ENCODE measurements around the gene KCNA4.

DNA sequence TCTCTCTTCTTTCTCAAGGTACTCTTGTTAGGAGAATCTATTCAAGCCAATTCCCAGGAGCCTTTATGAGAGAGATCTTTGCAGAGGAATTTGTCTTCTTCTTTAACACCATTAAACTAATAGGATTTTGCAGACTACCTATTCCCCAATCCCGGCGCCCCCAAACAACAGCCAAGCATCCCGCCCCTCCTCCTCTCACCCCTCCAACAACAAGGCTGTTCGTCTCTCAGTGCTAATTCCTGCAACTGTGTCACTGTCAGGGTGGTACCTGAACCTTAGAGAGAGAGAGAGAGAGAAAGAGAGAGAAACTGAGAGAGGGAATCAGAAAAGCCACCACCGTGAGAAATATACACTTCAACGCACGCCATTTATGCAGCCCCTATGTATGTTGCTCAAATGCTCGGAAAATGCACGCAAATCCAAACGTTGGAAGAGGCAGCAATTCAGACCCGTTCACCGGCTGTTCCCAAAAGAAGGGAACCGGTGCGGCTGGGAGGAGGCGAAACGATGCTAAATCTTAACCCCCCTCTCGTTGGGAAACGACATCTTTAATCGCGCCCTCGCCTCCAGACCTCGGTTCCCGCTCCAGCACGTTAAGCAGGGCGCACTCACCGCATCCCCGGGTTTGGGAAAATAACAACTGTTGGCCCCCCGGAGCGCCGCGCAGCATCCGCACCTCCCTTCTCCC is 961 bp downstream of the KCNA4 start:
- TF ChIP-seq, protein P1, sequence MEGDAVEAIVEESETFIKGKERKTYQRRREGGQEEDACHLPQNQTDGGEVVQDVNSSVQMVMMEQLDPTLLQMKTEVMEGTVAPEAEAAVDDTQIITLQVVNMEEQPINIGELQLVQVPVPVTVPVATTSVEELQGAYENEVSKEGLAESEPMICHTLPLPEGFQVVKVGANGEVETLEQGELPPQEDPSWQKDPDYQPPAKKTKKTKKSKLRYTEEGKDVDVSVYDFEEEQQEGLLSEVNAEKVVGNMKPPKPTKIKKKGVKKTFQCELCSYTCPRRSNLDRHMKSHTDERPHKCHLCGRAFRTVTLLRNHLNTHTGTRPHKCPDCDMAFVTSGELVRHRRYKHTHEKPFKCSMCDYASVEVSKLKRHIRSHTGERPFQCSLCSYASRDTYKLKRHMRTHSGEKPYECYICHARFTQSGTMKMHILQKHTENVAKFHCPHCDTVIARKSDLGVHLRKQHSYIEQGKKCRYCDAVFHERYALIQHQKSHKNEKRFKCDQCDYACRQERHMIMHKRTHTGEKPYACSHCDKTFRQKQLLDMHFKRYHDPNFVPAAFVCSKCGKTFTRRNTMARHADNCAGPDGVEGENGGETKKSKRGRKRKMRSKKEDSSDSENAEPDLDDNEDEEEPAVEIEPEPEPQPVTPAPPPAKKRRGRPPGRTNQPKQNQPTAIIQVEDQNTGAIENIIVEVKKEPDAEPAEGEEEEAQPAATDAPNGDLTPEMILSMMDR (conservative IDR thresholded peaks at IDR 0.05; ENCODE audit: low read depth, low read length), result no peak
- TF ChIP-seq CEBPB (IDR thresholded peaks at IDR 0.05; ENCODE audit: low read depth, low read length) (no peak), POLR2A (IDR thresholded peaks at IDR 0.05; ENCODE audit: low read depth, low read length) (no peak), RCOR1 (IDR thresholded peaks at IDR 0.05; ENCODE audit: insufficient replicate concordance, low read length) (no peak), MAFK (IDR thresholded peaks at IDR 0.05; ENCODE audit: low read depth, low read length) (no peak), RFX5 (IDR thresholded peaks at IDR 0.05; ENCODE audit: low read depth, low read length) (no peak)
- TF ChIP-seq, protein P2, sequence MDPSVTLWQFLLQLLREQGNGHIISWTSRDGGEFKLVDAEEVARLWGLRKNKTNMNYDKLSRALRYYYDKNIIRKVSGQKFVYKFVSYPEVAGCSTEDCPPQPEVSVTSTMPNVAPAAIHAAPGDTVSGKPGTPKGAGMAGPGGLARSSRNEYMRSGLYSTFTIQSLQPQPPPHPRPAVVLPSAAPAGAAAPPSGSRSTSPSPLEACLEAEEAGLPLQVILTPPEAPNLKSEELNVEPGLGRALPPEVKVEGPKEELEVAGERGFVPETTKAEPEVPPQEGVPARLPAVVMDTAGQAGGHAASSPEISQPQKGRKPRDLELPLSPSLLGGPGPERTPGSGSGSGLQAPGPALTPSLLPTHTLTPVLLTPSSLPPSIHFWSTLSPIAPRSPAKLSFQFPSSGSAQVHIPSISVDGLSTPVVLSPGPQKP (IDR thresholded peaks at IDR 0.05; ENCODE audit: borderline replicate concordance, low read depth, low read length), result no peak
- TF ChIP-seq, protein P3, sequence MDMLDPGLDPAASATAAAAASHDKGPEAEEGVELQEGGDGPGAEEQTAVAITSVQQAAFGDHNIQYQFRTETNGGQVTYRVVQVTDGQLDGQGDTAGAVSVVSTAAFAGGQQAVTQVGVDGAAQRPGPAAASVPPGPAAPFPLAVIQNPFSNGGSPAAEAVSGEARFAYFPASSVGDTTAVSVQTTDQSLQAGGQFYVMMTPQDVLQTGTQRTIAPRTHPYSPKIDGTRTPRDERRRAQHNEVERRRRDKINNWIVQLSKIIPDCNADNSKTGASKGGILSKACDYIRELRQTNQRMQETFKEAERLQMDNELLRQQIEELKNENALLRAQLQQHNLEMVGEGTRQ (IDR thresholded peaks at IDR 0.05; ENCODE audit: low read depth, low read length), result no peak

Data from IMR-90 (cell line).